Measurements from ENCODE around the gene HPCAL1. TPM values are rescaled to one million over a fixed set of nuclear protein-coding genes. Genes with fewer than 3 reads are reported as not detected.

HPCAL1 gene
- total RNA-seq, 2 experiments from 2014 or later = 9.2 to 9.7 TPM

- POLR2A ChIA-PET = interaction anchor here (1.4 kb wide), 1 partner anchor 19 kb away, joined by 3 read pairs; no protein-coding TSS in a partner anchor
- H2AFZ ChIP-seq (ENCODE audit: low read length) = no peak overlapping the region
Measured at GRCh38 chr2:10428924-10429323, 126.2 kb downstream of the HPCAL1 start.

GRCh38 chr2:10430886-10431622 lies 128.3 kb downstream of the HPCAL1 start:
- BruUV-seq (replicated peaks) = no TSS peak
- Histone ChIP-seq H3K4me2 (ENCODE audit: low read length) (no peak overlapping the region), H3K9me2 (ENCODE audit: insufficient read depth, low read length) (no peaks in the 10 kb centered on the region), H3K36me3 (ENCODE audit: insufficient read depth, low read length) (no peaks in the 10 kb centered on the region), H3K4me1 (ENCODE audit: insufficient read depth, low read length, poor library complexity, severe bottlenecking) (peaks cover 5% of the 10 kb centered on the region), H2AFZ (ENCODE audit: low read length) (no peak overlapping the region), H3K4me3 (ENCODE audit: low read depth, low read length, poor library complexity, severe bottlenecking) (no peak overlapping the region), H3K9me3 (ENCODE audit: low read length) (no peaks in the 10 kb centered on the region), H4K20me1 (ENCODE audit: insufficient read depth, low read length) (no peaks in the 10 kb centered on the region), H3K79me2 (ENCODE audit: insufficient read depth, low read depth, low read length) (no peaks in the 10 kb centered on the region), H3K27ac (ENCODE audit: low read depth, low read length, poor library complexity, severe bottlenecking) (no peak overlapping the region)
- ChIA-PET POLR2A (interaction anchor here (0.5 to 1.1 kb wide), 3 partner anchors 133 to 161 kb away, joined by 3 to 5 read pairs (median 4); no protein-coding TSS in a partner anchor), CTCF (ENCODE audit: unreplicated experiment) (interaction anchor here (0.5 to 0.6 kb wide), 2 partner anchors 13 to 39 kb away, joined by 3 read pairs; no protein-coding TSS in a partner anchor)
- DNase-seq (ENCODE audit: low spot score) = no peak
- intact Hi-C loops (cut with micrococcal nuclease; ENCODE audit: unreplicated experiment) = loop anchor here (1.0 kb wide), 1 partner anchor 165 kb away; no protein-coding TSS in a partner anchor
- TF ChIP-seq EZH2phosphoT487 (IDR thresholded peaks at IDR 0.05; ENCODE audit: borderline replicate concordance, low read depth, low read length) (no peak), CTCF (conservative IDR thresholded peaks at IDR 0.05; ENCODE audit: low read length) (no peak)

More at GRCh38 chr2:10428924-10429323, 126.2 kb downstream of the HPCAL1 start:
- DNase-seq (ENCODE audit: low spot score) = no peak
- Histone ChIP-seq H3K4me3 (ENCODE audit: low read depth, low read length, poor library complexity, severe bottlenecking) (no peak overlapping the region), H3K4me2 (ENCODE audit: low read length) (no peak overlapping the region), H3K79me2 (ENCODE audit: insufficient read depth, low read depth, low read length) (no peaks in the 10 kb centered on the region), H3K36me3 (ENCODE audit: insufficient read depth, low read length) (no peaks in the 10 kb centered on the region), H3K27ac (ENCODE audit: low read depth, low read length, poor library complexity, severe bottlenecking) (no peak overlapping the region), H4K20me1 (ENCODE audit: insufficient read depth, low read length) (no peaks in the 10 kb centered on the region), H3K9me3 (ENCODE audit: low read length) (no peaks in the 10 kb centered on the region), H3K9me2 (ENCODE audit: insufficient read depth, low read length) (no peaks in the 10 kb centered on the region), H3K4me1 (ENCODE audit: insufficient read depth, low read length, poor library complexity, severe bottlenecking) (no peaks in the 10 kb centered on the region)
- CTCF ChIA-PET (ENCODE audit: unreplicated experiment) = no interaction called here
- no TSS peak for BruUV-seq (replicated peaks)
- TF ChIP-seq CTCF (conservative IDR thresholded peaks at IDR 0.05; ENCODE audit: low read length) = no peak
- no peak for TF ChIP-seq EZH2phosphoT487 (IDR thresholded peaks at IDR 0.05; ENCODE audit: borderline replicate concordance, low read depth, low read length)
- intact Hi-C loops (cut with micrococcal nuclease; ENCODE audit: unreplicated experiment) = no loop called here

GRCh38 chr2:10431797-10432196 lies 129.1 kb downstream of the HPCAL1 start:
- H3K4me1 ChIP-seq (ENCODE audit: insufficient read depth, low read length, poor library complexity, severe bottlenecking) = peaks cover 5% of the 10 kb centered on the region
- no peak for DNase-seq (ENCODE audit: low spot score)
- H4K20me1 ChIP-seq (ENCODE audit: insufficient read depth, low read length) = no peaks in the 10 kb centered on the region
- H3K9me2 ChIP-seq (ENCODE audit: insufficient read depth, low read length) = no peaks in the 10 kb centered on the region
- no TSS peak for BruUV-seq (replicated peaks)
- H3K4me2 ChIP-seq (ENCODE audit: low read length) = peak overlapping the region; percentile 64; the same call in 1 of the 2 replicates
- POLR2A ChIA-PET = interaction anchor here (0.5 to 1.1 kb wide), 2 partner anchors 134 to 323 kb away, joined by 4 read pairs; no protein-coding TSS in a partner anchor
- intact Hi-C loops (cut with micrococcal nuclease; ENCODE audit: unreplicated experiment) = loop anchor here (1.0 kb wide), 1 partner anchor 165 kb away; no protein-coding TSS in a partner anchor
- CTCF ChIA-PET (ENCODE audit: unreplicated experiment) = interaction anchor here (0.5 kb wide), 1 partner anchor 13 kb away, joined by 3 read pairs; no protein-coding TSS in a partner anchor
- H3K36me3 ChIP-seq (ENCODE audit: insufficient read depth, low read length) = no peaks in the 10 kb centered on the region
- no peaks in the 10 kb centered on the region for H3K9me3 ChIP-seq (ENCODE audit: low read length)
- no peaks in the 10 kb centered on the region for H3K79me2 ChIP-seq (ENCODE audit: insufficient read depth, low read depth, low read length)
- H3K27ac ChIP-seq (ENCODE audit: low read depth, low read length, poor library complexity, severe bottlenecking) = no peak overlapping the region
- no peak overlapping the region for H3K4me3 ChIP-seq (ENCODE audit: low read depth, low read length, poor library complexity, severe bottlenecking)
- H2AFZ ChIP-seq (ENCODE audit: low read length) = 0 out of 2 replicates have a peak overlapping the region, but pooled peaks have one; percentile 12
- no peak for TF ChIP-seq CTCF (conservative IDR thresholded peaks at IDR 0.05; ENCODE audit: low read length)

All from OCI-LY7 (cell line).